HepG2 (cell line): Measurements from ENCODE around the gene GTF2B. TPM values are rescaled to one million over a fixed set of nuclear protein-coding genes. Genes with fewer than 3 reads are reported as not detected.

Experiments used
- ATAC-seq: fragments of 200-7000 bp; cut with Tn5 transposase; 3 replicates; pipeline ENCODE4 v1.9.1; 2020; ENCODE audit warnings: mild to moderate bottlenecking, moderate library complexity
- BruUV-seq: library from RNA; stranded (reverse); fragments of 400-500 nt; replicated peaks from 2 replicates; lab custom pipeline; 2021; lab: Mats Ljungman, UMichigan
- CTCF ChIA-PET: fragments of 300-600 bp; formaldehyde crosslinking; extraction: SDS; loops from one replicate; lab custom pipeline; 2021; ENCODE audit warnings: low total read pairs, inconsistent platforms, low intra/inter-chr PET ratio; lab: Yijun Ruan, JAX
- POLR2A ChIA-PET: fragments of 350-600 bp; sonication (Branson Sonifier 250); formaldehyde crosslinking; loops from one replicate; lab custom pipeline; 2020; ENCODE audit warnings: antibody characterized with exemption, inconsistent platforms; lab: Yijun Ruan, JAX
- DNase-seq: peaks from one replicate; pipeline ENCODE4 v3.0.0-alpha.2; 2015; ENCODE audit warnings: low spot score
- FAIRE-seq: peaks from 3 replicates; lab custom pipeline; 2011; peaks lifted over from hg19 to GRCh38; lab: Jason Lieb, UNC
- H2AFZ ChIP-seq: one replicate; pipeline ENCODE4 v1.6.1; 2011; ENCODE audit warnings: low read length, inconsistent platforms
- H3K27ac ChIP-seq: fragments of 300-600 bp; 3 replicates; pipeline ENCODE4 v1.8.0; 2011; ENCODE audit warnings: mixed run types, mild to moderate bottlenecking, mixed read lengths, low read length, inconsistent platforms; ENCODE audit not compliant: insufficient read depth; ENCODE audit errors: extremely low read length
- H3K27me3 ChIP-seq, 2 experiments: fragments of 200-600 bp in 1 of 2; 2 replicates in 1 of 2; 3 replicates in 1 of 2; pipeline versions ENCODE4 v1.6.0 to v1.8.0; 2011; ENCODE audit warnings: low read length in 2 of 2, mild to moderate bottlenecking in 2 of 2, moderate library complexity in 2 of 2, inconsistent platforms in 1 of 2; ENCODE audit not compliant: insufficient read depth in 2 of 2, control insufficient read depth in 1 of 2
- H3K36me3 ChIP-seq, 2 experiments: fragments of 200-600 bp in 1 of 2; replicated peaks in 1 of 2; 2 replicates in 1 of 2; 3 replicates in 1 of 2; pipeline versions ENCODE4 v1.5.1 to v1.8.0; 2011; ENCODE audit warnings: low read length in 2 of 2, inconsistent platforms in 1 of 2; ENCODE audit not compliant: insufficient read depth in 2 of 2, control insufficient read depth in 1 of 2
- H3K4me1 ChIP-seq: 2 replicates; pipeline ENCODE4 v1.5.1; 2012; ENCODE audit warnings: low read length, inconsistent platforms; ENCODE audit not compliant: insufficient read depth
- H3K4me2 ChIP-seq: 2 replicates; pipeline ENCODE4 v1.6.0; 2011; ENCODE audit warnings: low read depth, low read length, inconsistent platforms
- H3K4me3 ChIP-seq, 3 experiments: fragments of 200-600 bp in 1 of 3; sonication (generic), shearing (Covaris generic) in 1 of 3; replicated peaks in 1 of 3; 2 replicates each; pipeline ENCODE4 v1.5.1; 2011 to 2016; ENCODE audit warnings: low read length in 3 of 3, inconsistent platforms in 2 of 3, low read depth in 2 of 3, mild to moderate bottlenecking in 2 of 3, control low read depth in 1 of 3, mixed read lengths in 1 of 3; ENCODE audit not compliant: insufficient read depth in 1 of 3
- H3K79me2 ChIP-seq: one replicate; pipeline ENCODE4 v1.6.1; 2011; ENCODE audit warnings: low read length, inconsistent platforms; ENCODE audit not compliant: insufficient read depth
- H3K9ac ChIP-seq: 2 replicates; pipeline ENCODE4 v1.6.0; 2011; ENCODE audit warnings: mild to moderate bottlenecking, low read depth, low read length, inconsistent platforms; ENCODE audit not compliant: insufficient read depth
- H3K9me3 ChIP-seq: 2 replicates; pipeline ENCODE4 v1.5.1; 2012; ENCODE audit warnings: mild to moderate bottlenecking, low read length
- H4K20me1 ChIP-seq: 2 replicates; pipeline ENCODE4 v1.6.0; 2011; ENCODE audit warnings: inconsistent platforms, mild to moderate bottlenecking, low read length, moderate library complexity; ENCODE audit not compliant: insufficient read depth
- ASH2L ChIP-seq: fragments of 300-600, 200-600 bp; sonication (generic); IDR thresholded peaks from 2 replicates; pipeline ENCODE4 v1.7.0; 2017; ENCODE audit warnings: low read depth, mild to moderate bottlenecking, moderate library complexity, mixed read lengths, low read length; ENCODE audit not compliant: insufficient read length
- CREB1 ChIP-seq, 2 experiments: fragments of 450-650 bp in 1 of 2; IDR thresholded peaks; 2 replicates each; pipeline ENCODE4 v1.6.1; 2016 to 2017; ENCODE audit warnings: control low read depth in 1 of 2, mild to moderate bottlenecking in 1 of 2, missing compliant biosample characterization in 1 of 2, missing genetic modification characterization in 1 of 2
- ELF3 ChIP-seq: IDR thresholded peaks from 2 replicates; pipeline ENCODE4 v1.6.1; 2016; ENCODE audit warnings: missing genetic modification reagents, missing compliant biosample characterization
- POGZ ChIP-seq: sonication (generic); formaldehyde crosslinking; IDR thresholded peaks from 2 replicates; pipeline ENCODE4 v1.4.0; 2020; ENCODE audit warnings: mild to moderate bottlenecking, missing genetic modification reagents
- ZNF646 ChIP-seq: sonication (generic); formaldehyde crosslinking; IDR thresholded peaks from 2 replicates; pipeline ENCODE4 v1.9.0; 2021; ENCODE audit warnings: mild to moderate bottlenecking, missing genetic modification reagents
- WGBS: methylation state at CpG from one replicate; pipeline ENCODE4 v1.1.6; 2017; ENCODE audit warnings: low lambda C conversion rate; 5-methylcytosine and 5-hydroxymethylcytosine counted together
- in situ Hi-C: cut with HindIII; loops from 2 replicates; pipeline ENCODE4 v1.10.0; 2017; ENCODE audit warnings: low pct_unique_long_range_greater_than_20kb; ENCODE audit not compliant: extremely low pct_ligation_motif_present
- intact Hi-C: fragments of 100-400 bp; cut with micrococcal nuclease; formaldehyde crosslinking; loops from one replicate; pipeline ENCODE4 v1.10.0; 2022; ENCODE audit not compliant: unreplicated experiment
- polyA plus RNA-seq, 8 experiments: library from polyadenylated mRNA; depleted of rRNA in 3 of 8; stranded (reverse) in 7 of 8; unstranded in 1 of 8; fragments of >200 nt; fragmentation: Illumina TruSeq in 4 of 8; extraction: Trizol in 4 of 8; gene quantifications; 2 replicates each; pipeline versions ENCODE4 v1.2.1 to v1.2.3, GENCODE V29; 2011 to 2016; ENCODE audit warnings: low read depth in 4 of 8, missing spikeins in 1 of 8, mixed read lengths in 1 of 8; ENCODE audit not compliant: insufficient read depth in 1 of 8
- total RNA-seq, 5 experiments: library from RNA; depleted of rRNA; stranded (reverse); fragments of >200 nt; fragmentation: Illumina TruSeq; extraction: Trizol; gene quantifications; 2 replicates each; pipeline ENCODE4 v1.2.3, GENCODE V29; 2016; ENCODE audit warnings: low read depth in 1 of 5
- TF ChIP-seq, protein P1 (sequence below): IDR thresholded peaks from 2 replicates; pipeline ENCODE4 v1.6.1; 2016; ENCODE audit warnings: missing genetic modification reagents, missing compliant biosample characterization
- TF ChIP-seq, protein P2 (sequence below): sonication (generic); formaldehyde crosslinking; IDR thresholded peaks from 2 replicates; pipeline ENCODE4; 2020; ENCODE audit warnings: missing genetic modification reagents, mild to moderate bottlenecking, borderline replicate concordance

The GTF2B gene
- total and polyA plus RNA-seq, 2 of the 13 experiments (the other 11 are each of a cell fraction or from before 2014, with no cell fraction given) = 31.5 to 43.4 TPM

- intact Hi-C loops = loop anchor here (2.0 to 10.0 kb wide), 4 partner anchors 28 to 632 kb away; partner anchors contain the start of gene LRRC8B
- POLR2A ChIA-PET = interaction anchor here (0.6 to 3.0 kb wide), 12 partner anchors 12 to 445 kb away, joined by 3 to 13 read pairs (median 4); partner anchors contain the start of gene PKN2
- TF ChIP-seq ASH2L = peak; percentile 68
- peak; percentile 97 for TF ChIP-seq ZNF646 (CRISPR knock-in tag)
- TF ChIP-seq, protein P1, sequence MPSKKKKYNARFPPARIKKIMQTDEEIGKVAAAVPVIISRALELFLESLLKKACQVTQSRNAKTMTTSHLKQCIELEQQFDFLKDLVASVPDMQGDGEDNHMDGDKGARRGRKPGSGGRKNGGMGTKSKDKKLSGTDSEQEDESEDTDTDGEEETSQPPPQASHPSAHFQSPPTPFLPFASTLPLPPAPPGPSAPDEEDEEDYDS (CRISPR knock-in tag) = peak; percentile 98
- TF ChIP-seq, protein P2, sequence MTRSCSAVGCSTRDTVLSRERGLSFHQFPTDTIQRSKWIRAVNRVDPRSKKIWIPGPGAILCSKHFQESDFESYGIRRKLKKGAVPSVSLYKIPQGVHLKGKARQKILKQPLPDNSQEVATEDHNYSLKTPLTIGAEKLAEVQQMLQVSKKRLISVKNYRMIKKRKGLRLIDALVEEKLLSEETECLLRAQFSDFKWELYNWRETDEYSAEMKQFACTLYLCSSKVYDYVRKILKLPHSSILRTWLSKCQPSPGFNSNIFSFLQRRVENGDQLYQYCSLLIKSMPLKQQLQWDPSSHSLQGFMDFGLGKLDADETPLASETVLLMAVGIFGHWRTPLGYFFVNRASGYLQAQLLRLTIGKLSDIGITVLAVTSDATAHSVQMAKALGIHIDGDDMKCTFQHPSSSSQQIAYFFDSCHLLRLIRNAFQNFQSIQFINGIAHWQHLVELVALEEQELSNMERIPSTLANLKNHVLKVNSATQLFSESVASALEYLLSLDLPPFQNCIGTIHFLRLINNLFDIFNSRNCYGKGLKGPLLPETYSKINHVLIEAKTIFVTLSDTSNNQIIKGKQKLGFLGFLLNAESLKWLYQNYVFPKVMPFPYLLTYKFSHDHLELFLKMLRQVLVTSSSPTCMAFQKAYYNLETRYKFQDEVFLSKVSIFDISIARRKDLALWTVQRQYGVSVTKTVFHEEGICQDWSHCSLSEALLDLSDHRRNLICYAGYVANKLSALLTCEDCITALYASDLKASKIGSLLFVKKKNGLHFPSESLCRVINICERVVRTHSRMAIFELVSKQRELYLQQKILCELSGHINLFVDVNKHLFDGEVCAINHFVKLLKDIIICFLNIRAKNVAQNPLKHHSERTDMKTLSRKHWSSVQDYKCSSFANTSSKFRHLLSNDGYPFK (CRISPR knock-in tag) = no peak
- TF ChIP-seq CREB1 (IDR thresholded peaks at IDR 0.05) = peak; percentile 56; the same call in 1 of the 2 replicates
- peak; percentile 66; the same call in 1 of the 2 replicates for TF ChIP-seq CREB1 (CRISPR knock-in tag; IDR thresholded peaks at IDR 0.05)
- TF ChIP-seq ELF3 (CRISPR knock-in tag) = 0 out of 2 replicates have a peak, but pooled peaks have one; percentile 40
- TF ChIP-seq POGZ (CRISPR knock-in tag) = peak; percentile 39
These were observed 1.1 kb upstream of the GTF2B start for GRCh38 chr1:88892357-88892877.

More at GRCh38 chr1:88892357-88892877, 1.1 kb upstream of the GTF2B start:
- Histone ChIP-seq H4K20me1 (peaks cover 17% of the 10 kb centered on the region; the same call in 1 of the 2 replicates), H3K4me1 (peaks cover 31% of the 10 kb centered on the region), H3K36me3 (peaks cover 0 to 6% of the 10 kb centered on the region in 2 experiments; a peak in 1 of 5 replicates), H3K4me2 (peak overlapping the region; percentile 83), H3K27me3 (no peaks in the 10 kb centered on the region; a peak in 1 of 5 replicates), H3K79me2 (peaks cover 39% of the 10 kb centered on the region), H3K9ac (peak overlapping the region; percentile 93), H3K9me3 (no peaks in the 10 kb centered on the region), H3K4me3 (peak overlapping the region; percentile 84 to 96 (median 87)), H3K27ac (peak overlapping the region; percentile 88), H2AFZ (peak overlapping the region; percentile 66)
- DNase-seq (peak; percentile 97), ATAC-seq (peak; percentile 86), FAIRE-seq (peak; percentile 83)
- in situ Hi-C loops = no loop called here
- CTCF ChIA-PET = no interaction called here
- BruUV-seq = no TSS peak
- WGBS = under 1% methylated on average over 11 of the region's 11 CpGs
